Muscle layer of duodenum (tissue), 2 donors: ENCODE measurements around the gene VIPAS39.

Experiments used
- H3K27ac ChIP-seq: one replicate; pipeline ENCODE4 v1.7.0; 2013; ENCODE audit warnings: mild to moderate bottlenecking, low read length
- H3K27me3 ChIP-seq: one replicate; pipeline ENCODE4 v1.7.0; 2013; ENCODE audit warnings: low read depth, mild to moderate bottlenecking, control low read depth, low read length
- H3K36me3 ChIP-seq, 2 donors: one replicate each; pipeline ENCODE4 v1.7.0; 2013; ENCODE audit warnings: low read length in 2 of 2, control low read depth in 1 of 2, mild to moderate bottlenecking in 1 of 2; ENCODE audit not compliant: insufficient read depth in 2 of 2, control insufficient read depth in 1 of 2
- H3K4me1 ChIP-seq, 2 donors: one replicate each; pipeline ENCODE4 v1.7.0; 2013; ENCODE audit warnings: low read length in 2 of 2, mild to moderate bottlenecking in 2 of 2, control low read depth in 1 of 2, moderate library complexity in 1 of 2; ENCODE audit not compliant: insufficient read depth in 2 of 2, control insufficient read depth in 1 of 2
- H3K4me3 ChIP-seq, 2 donors: one replicate each; pipeline ENCODE4 v1.7.0; 2013; ENCODE audit warnings: low read length in 2 of 2, low read depth in 1 of 2, mild to moderate bottlenecking in 1 of 2
- H3K9me3 ChIP-seq, 2 donors: one replicate each; pipeline ENCODE4 v1.7.0; 2013; ENCODE audit warnings: low read length in 2 of 2, control low read depth in 1 of 2, mild to moderate bottlenecking in 1 of 2; ENCODE audit not compliant: control insufficient read depth in 1 of 2
- donor health status: healthy.

VIPAS39 gene

DNA sequence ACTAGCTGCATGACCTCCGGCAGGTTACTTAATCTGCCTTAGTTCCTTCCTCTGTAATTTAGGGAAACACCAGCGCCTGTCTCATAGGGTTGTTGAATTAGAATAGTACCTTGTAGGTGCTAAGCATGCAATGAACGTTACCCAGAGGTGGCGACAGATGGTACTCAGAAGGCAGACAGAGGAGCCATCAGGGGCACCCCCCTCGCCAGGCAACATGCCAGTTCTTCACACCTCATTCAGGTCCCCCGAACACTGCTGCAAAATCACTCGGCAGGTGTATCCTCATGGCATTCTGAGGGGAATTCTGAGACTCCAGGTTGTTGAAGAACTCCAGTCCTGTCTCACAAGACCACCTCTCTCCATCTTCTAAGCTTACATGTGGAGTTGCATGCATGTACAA is 31.2 kb upstream of the VIPAS39 start:
- Histone ChIP-seq H3K4me3 (no peak overlapping the region), H3K27me3 (no peaks in the 10 kb centered on the region), H3K36me3 (no peaks in the 10 kb centered on the region), H3K4me1 (no peaks in the 10 kb centered on the region), H3K9me3 (no peaks in the 10 kb centered on the region), H3K27ac (no peak overlapping the region)

DNA sequence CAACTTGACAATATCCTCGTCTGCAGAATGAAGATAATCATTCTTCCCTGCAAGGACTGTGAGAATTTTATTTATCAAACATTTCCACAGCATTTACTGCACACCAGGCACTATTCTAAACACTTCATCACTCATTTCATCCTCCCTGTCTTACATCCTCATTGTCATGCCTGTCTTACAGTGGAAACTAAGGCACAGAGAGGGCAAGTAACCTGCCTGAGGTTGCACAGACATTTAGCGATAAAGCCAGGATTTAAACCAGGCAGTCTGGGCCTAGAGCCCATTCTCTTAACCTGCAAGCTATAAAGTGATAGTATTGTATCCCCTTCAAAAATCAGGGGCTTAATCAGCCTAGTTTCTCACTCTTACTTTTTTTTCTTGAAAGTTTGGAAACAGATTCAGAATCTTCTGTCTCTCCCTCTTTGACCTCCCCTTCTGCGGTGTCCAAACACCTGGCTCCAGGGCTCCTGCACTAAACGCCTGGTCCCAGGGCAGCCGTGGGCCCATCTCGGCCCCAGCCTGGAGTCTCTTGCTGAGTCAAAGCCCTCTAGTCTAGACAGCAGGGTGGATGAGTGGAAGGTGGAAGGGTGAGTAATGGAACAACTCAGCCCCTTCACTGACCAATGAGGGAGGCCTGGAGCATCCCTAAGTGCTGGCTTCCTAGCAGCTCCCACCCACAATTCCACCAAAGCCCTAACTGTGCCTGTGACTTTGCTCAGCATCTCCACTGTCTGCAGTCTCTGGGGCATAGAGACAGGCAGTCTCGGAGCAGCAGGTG is 28.7 kb upstream of the VIPAS39 start:
- Histone ChIP-seq H3K4me1 (no peaks in the 10 kb centered on the region), H3K4me3 (no peak overlapping the region), H3K9me3 (no peaks in the 10 kb centered on the region), H3K36me3 (no peaks in the 10 kb centered on the region), H3K27me3 (no peaks in the 10 kb centered on the region), H3K27ac (no peak overlapping the region)

DNA sequence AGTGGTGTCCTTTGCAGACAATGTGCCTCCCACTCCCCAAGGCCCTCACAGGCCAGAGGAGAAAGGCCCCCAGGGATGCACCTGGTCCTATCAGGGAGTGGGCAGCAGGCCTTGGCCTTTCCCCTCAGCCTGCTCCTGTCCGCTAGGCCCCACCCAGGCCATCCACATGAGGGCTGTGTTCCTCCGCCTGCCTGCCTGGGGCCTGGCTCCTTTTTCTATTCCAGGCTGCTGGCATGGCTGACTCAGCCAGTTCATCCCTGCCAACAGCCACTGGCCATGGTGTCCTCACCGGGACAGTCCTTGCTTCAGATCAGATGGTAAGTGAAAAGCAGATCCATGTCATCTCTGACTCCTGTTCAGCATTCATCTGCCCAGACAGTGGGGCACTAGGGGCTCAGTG is 27.9 kb upstream of the VIPAS39 start:
- Histone ChIP-seq H3K36me3 (no peaks in the 10 kb centered on the region), H3K4me1 (no peaks in the 10 kb centered on the region), H3K27ac (no peak overlapping the region), H3K27me3 (no peaks in the 10 kb centered on the region), H3K9me3 (no peaks in the 10 kb centered on the region), H3K4me3 (no peak overlapping the region)

DNA sequence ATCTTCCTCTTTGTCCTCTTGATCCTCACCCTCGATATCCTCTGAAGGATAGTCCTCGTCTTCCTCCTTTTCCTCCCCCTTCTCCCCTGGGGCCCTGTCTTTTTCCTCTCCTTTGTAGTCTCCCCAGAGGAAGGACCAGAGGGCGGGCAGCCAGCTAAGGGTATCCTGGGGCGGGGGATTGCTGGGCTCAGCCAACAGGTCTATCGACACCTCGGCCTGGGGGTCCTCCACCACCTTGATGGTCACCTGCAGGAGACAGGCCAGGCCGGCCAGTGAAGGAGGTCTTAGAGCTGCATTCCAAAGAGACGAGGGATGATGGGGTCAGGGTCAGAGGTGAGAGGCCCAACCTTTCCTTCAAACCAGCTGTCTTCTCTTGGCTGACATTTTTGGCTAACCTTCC is 25.0 kb upstream of the VIPAS39 start:
- Histone ChIP-seq H3K27me3 (no peaks in the 10 kb centered on the region), H3K4me1 (no peaks in the 10 kb centered on the region), H3K27ac (no peak overlapping the region), H3K9me3 (no peaks in the 10 kb centered on the region), H3K4me3 (no peak overlapping the region), H3K36me3 (no peaks in the 10 kb centered on the region)

DNA sequence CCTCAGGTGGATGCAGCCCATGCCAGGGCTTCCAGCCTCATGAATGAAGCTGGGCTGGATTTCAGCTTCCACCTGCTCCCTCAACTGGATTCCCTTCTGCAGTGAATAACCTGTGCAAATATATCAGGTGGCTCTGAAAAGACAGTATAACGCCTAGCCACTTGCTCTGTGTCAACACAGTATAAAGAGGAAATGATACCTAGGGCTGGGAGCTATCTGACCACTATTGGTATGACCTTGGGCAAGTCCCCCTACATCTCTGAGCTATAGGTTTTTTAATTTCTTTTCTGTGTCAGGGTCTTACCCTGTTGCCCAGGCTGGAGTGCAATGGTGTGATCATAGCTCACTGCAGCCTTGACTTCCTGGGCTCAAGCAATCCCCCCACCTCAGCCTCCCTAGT is 21.4 kb upstream of the VIPAS39 start:
- H3K4me1 ChIP-seq, result no peaks in the 10 kb centered on the region
- no peak overlapping the region for H3K27ac ChIP-seq
- no peaks in the 10 kb centered on the region for H3K27me3 ChIP-seq
- no peaks in the 10 kb centered on the region for H3K9me3 ChIP-seq
- H3K36me3 ChIP-seq, result no peaks in the 10 kb centered on the region
- H3K4me3 ChIP-seq, result no peak overlapping the region

DNA sequence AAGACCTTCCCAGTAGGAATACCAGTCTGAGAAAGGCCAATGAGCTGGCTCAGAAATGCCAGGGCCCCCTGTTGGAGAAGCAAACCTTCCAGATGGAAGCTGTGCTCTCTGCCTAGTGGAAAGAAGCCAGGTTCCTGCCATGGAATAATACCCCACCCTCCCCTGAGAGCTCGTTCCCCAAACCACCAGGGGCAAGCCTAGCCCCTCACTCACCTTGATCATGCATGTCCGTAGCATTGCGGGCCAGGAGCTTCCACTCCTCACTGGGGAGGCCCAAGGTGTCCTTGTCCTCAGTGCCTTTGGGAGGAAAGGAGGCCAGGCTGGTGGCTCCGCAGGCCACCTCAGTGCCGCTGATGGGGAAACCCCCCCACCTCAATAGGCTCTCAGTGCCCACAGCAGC is 20.6 kb upstream of the VIPAS39 start:
- Histone ChIP-seq H3K36me3 (no peaks in the 10 kb centered on the region), H3K27ac (no peak overlapping the region), H3K9me3 (no peaks in the 10 kb centered on the region), H3K4me3 (no peak overlapping the region), H3K4me1 (no peaks in the 10 kb centered on the region), H3K27me3 (no peaks in the 10 kb centered on the region)

DNA sequence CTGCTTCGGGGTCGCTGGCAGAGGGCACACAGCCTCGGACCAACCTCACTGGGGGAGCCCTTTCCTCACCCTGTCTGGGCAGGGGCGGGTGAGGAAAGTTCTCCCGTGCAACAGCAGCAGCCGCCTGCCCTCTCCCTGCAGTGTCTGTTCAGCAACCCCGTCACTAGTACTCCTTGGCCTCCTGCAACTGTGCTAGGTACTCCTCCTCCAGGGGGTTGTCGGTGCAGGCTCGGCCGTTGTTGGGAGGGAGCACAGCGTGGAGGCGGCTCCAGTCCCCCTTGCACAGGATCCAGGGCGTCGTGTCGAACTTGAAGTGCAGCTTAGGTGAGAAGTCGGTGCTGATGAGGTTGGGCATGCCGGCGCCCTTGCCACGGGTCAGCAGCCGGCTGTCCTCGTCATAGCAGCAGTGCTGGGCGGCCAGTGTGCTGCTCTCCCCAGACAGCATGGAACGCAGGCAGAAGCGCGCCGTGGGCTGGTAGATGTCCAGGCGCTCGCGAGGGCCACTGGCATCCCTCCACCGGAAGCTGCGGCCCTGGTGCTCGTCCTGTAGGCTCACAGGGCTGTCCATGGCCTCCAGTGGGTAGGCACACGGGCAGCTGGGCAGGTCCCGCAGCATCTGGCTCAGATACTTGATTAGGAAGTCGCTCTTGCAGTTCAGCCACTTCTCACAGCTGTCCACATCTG is 18.2 kb upstream of the VIPAS39 start:
- H3K36me3 ChIP-seq, result no peaks in the 10 kb centered on the region
- no peak overlapping the region for H3K27ac ChIP-seq
- no peaks in the 10 kb centered on the region for H3K4me1 ChIP-seq
- no peak overlapping the region for H3K4me3 ChIP-seq
- no peaks in the 10 kb centered on the region for H3K9me3 ChIP-seq
- H3K27me3 ChIP-seq, result no peaks in the 10 kb centered on the region

DNA sequence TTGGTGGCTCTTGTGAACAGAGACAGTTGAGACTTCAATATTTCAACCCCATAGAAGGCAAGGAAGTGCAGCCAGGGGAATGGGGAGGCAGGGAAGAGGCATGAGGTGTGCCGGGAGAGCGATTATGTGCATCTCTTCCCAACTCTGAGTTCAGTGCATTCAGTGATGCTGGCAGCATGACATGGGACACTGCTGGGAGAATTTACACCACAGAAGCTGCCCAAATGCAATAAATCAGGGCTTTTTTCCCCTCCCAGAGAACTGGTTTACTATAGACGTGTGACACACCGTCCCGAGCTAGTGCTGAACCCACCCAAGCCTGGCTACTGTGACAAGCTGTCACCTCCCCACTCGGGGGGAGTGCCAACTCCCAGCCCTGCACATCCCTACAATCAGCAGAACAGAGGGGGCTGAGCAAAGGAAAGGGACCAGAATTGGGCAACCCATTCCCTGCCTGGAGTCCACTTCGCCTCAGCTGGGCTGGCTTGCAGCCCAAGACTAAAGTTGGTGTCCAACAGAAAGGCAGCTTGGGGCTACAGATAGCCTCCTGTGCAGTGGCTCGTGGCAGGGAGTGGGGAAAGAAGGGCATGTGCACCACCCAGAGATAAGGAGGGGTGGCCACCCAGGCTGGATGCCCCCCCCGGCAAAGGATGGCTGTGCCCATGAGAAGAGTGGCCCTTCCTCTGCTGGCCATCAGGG is 17.2 kb upstream of the VIPAS39 start:
- Histone ChIP-seq H3K4me1 (no peaks in the 10 kb centered on the region), H3K27me3 (no peaks in the 10 kb centered on the region), H3K4me3 (no peak overlapping the region), H3K27ac (no peak overlapping the region), H3K36me3 (peaks cover 2% of the 10 kb centered on the region in 2 donors), H3K9me3 (no peaks in the 10 kb centered on the region)

DNA sequence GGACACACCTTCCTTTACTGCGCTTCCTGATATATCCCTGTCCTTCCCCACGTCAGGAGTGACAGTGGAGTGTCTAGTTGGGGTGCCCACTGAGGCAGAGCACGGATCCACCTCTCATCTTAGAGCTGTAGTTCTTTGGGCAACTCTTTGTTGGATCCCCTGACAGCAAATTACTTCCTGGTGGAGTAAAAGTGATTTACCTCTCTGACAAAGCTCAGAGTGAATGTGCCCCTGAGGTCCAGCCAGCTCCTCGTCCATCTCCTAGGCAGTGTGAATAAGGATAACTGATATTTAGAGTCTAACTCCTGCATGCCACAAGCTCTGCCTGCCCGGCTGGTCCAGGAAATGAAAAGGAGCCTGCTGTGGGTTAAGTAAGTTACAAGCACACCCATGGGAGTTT is 16.5 kb upstream of the VIPAS39 start:
- Histone ChIP-seq H3K4me1 (no peaks in the 10 kb centered on the region), H3K27me3 (no peaks in the 10 kb centered on the region), H3K4me3 (no peak overlapping the region), H3K36me3 (peaks cover 9% of the 10 kb centered on the region in 2 donors), H3K27ac (no peak overlapping the region), H3K9me3 (no peaks in the 10 kb centered on the region)

DNA sequence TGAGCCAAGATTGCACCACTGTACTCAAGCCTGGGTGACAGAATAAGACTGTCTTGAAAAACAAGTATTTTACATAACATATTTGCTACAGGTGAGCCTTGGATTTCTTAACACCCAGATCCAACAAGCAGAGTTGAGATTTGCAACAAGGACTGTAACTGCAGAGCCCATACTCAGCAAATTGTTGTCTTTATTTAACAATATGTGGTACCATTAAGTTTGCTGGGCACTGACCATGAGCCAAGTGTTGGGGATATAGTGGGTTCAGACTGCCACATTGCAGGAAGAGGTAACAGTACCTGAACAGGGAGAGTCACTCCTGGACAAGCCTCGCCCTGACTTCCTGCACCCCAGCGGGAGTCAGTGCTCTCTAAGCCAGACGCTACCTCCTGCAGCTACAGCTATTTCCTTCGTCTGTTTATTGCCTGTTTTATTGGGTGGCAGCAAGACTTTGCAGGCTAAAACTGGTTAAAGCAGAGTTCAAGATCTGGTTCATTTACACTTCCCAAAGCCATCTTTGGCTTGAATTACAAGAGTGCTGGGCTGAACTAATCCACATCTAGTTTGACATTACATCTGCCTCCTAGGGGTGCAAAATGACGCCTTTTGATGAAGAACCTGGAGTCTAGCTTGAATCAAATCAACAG is 12.9 kb upstream of the VIPAS39 start:
- H3K4me1 ChIP-seq, result no peaks in the 10 kb centered on the region
- H3K9me3 ChIP-seq, result no peaks in the 10 kb centered on the region
- no peak overlapping the region for H3K4me3 ChIP-seq
- peaks cover 33 to 42% of the 10 kb centered on the region in 2 donors for H3K36me3 ChIP-seq
- H3K27me3 ChIP-seq, result no peaks in the 10 kb centered on the region
- no peak overlapping the region for H3K27ac ChIP-seq

DNA sequence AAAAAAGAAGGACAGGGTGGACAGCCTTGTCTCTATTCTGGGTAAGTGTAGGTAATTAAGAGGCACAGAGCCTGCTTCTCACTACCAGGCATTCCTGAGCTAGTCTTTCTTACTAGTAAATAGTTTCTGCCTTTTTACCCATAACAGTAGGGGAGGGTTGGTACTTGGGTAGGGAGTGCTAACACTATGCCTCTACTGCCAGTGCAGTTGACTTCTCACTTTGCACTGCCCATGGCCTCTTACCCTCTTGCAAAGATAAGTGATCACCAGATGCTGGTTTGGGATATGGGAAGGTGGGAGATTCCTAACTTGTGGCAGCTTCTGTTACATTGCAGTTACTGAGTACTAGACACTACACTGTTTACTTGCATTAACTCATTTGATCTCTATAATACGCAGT is 12.1 kb upstream of the VIPAS39 start:
- Histone ChIP-seq H3K4me1 (no peaks in the 10 kb centered on the region), H3K9me3 (no peaks in the 10 kb centered on the region), H3K4me3 (no peak overlapping the region), H3K27ac (no peak overlapping the region), H3K27me3 (no peaks in the 10 kb centered on the region), H3K36me3 (peaks cover 41 to 50% of the 10 kb centered on the region in 2 donors)
